ENCODE measurements around the gene LNX2.

Gene LNX2

GRCh38 chr13:27622102-27622820, 1.9 kb upstream of the LNX2 start:
- Histone ChIP-seq H3K4me3 (ENCODE audit: low read depth, low read length) (peak overlapping the region; percentile 91), H3K36me3 (ENCODE audit: control insufficient read depth in 2 of 2, insufficient read depth in 1 of 2, low read length in 2 of 2) (peaks cover 5 to 32% of the 10 kb centered on the region in 2 experiments; a peak in 2 of 3 replicates), H3K9me3 (ENCODE audit: control insufficient read depth, insufficient read depth, low read depth, low read length) (no peaks in the 10 kb centered on the region), H3K4me1 (ENCODE audit: control insufficient read depth, insufficient read depth, low read length) (0 out of 2 replicates have a peak, but pooled peaks cover 4% of the 10 kb centered on the region), H3K27ac (ENCODE audit: extremely low read depth, low read depth, low read length) (peak overlapping the region; percentile 98)
- peak; percentile 73 for TF ChIP-seq PRDM10 (tag by site-specific recombination; IDR thresholded peaks at IDR 0.05)
- 0 out of 2 replicates have a peak, but pooled peaks have one; percentile 21 for TF ChIP-seq ZBTB10 (tag by site-specific recombination; IDR thresholded peaks at IDR 0.05)
- TF ChIP-seq ZBTB11 (tag by site-specific recombination; conservative IDR thresholded peaks at IDR 0.05; ENCODE audit: low read depth): 0 out of 2 replicates have a peak, but pooled peaks have one; percentile 1
- TF ChIP-seq ZNF140 (tag by site-specific recombination; IDR thresholded peaks at IDR 0.05): no peak
- ChIA-PET POLR2A (interaction anchor here (0.5 kb wide), 1 partner anchor 46 kb away, joined by 3 read pairs; no protein-coding TSS in a partner anchor), CTCF (interaction anchor here (0.9 to 1.5 kb wide), 2 partner anchors 17 to 89 kb away, joined by 3 to 6 read pairs; no protein-coding TSS in a partner anchor)

GRCh38 chr13:27621366-27622101, 1.2 kb upstream of the LNX2 start, which contains the start of gene POLR1D:
POLR1D (plus strand) TSS chr13:27621892; CDS start chr13:27621984, 92 bp downstream.
- ChIA-PET POLR2A (interaction anchor here (0.5 to 2.7 kb wide), 10 partner anchors 13 to 205 kb away, joined by 3 to 16 read pairs (median 5); partner anchors contain the start of gene MTIF3), CTCF (interaction anchor here (0.9 to 2.1 kb wide), 4 partner anchors 18 to 205 kb away, joined by 3 to 6 read pairs (median 4); no protein-coding TSS in a partner anchor)
- peak within 1 kb of the TSS; percentile 98 for H3K27ac ChIP-seq (ENCODE audit: extremely low read depth, low read depth, low read length)
- peak within 1 kb of the TSS; percentile 91 for H3K4me3 ChIP-seq (ENCODE audit: low read depth, low read length)
- peaks cover 5 to 32% of the 10 kb centered on the region in 2 experiments; a peak in 2 of 3 replicates for H3K36me3 ChIP-seq (ENCODE audit: control insufficient read depth in 2 of 2, insufficient read depth in 1 of 2, low read length in 2 of 2)
- no peaks in the 10 kb centered on the region for H3K9me3 ChIP-seq (ENCODE audit: control insufficient read depth, insufficient read depth, low read depth, low read length)
- H3K4me1 ChIP-seq (ENCODE audit: control insufficient read depth, insufficient read depth, low read length): 0 out of 2 replicates have a peak, but pooled peaks cover 4% of the 10 kb centered on the region
- no peak for TF ChIP-seq ZNF510 (tag by site-specific recombination; IDR thresholded peaks at IDR 0.05; ENCODE audit: insufficient replicate concordance)
- peak; percentile 17; the same call in 1 of the 2 replicates for TF ChIP-seq ZNF629 (tag by site-specific recombination; IDR thresholded peaks at IDR 0.05)
- 0 out of 2 replicates have a peak, but pooled peaks have one; percentile 58 for TF ChIP-seq KLF16 (tag by site-specific recombination; IDR thresholded peaks at IDR 0.05)
- TF ChIP-seq ZNF792 (tag by site-specific recombination; IDR thresholded peaks at IDR 0.05): no peak
- TF ChIP-seq ZBTB20 (tag by site-specific recombination; IDR thresholded peaks at IDR 0.05): peak; percentile 17; the same call in 1 of the 2 replicates
- TF ChIP-seq ZFP37 (tag by site-specific recombination; IDR thresholded peaks at IDR 0.05): 0 out of 2 replicates have a peak, but pooled peaks have one; percentile 7
- 0 out of 2 replicates have a peak, but pooled peaks have one; percentile 34 for TF ChIP-seq ZNF777 (tag by site-specific recombination; IDR thresholded peaks at IDR 0.05; ENCODE audit: borderline replicate concordance)
- TF ChIP-seq ZNF366 (tag by site-specific recombination; conservative IDR thresholded peaks at IDR 0.05): peak; percentile 89
- TF ChIP-seq ZNF548 (tag by site-specific recombination; IDR thresholded peaks at IDR 0.05): no peak
- TF ChIP-seq REST (tag by site-specific recombination; IDR thresholded peaks at IDR 0.05): peak; percentile 23; the same call in 1 of the 2 replicates
- TF ChIP-seq ZSCAN5A (tag by site-specific recombination; IDR thresholded peaks at IDR 0.05): peak; percentile 20; the same call in 1 of the 2 replicates

Measured in HEK293 (cell line).